Testis (tissue), 2 donors: ENCODE measurements around the gene PKIG.

Experiments used
- POLR2A ChIP-seq: fragments of 450-650 bp; IDR thresholded peaks from one replicate; pipeline ENCODE4 v1.6.1; 2017; ENCODE audit warnings: antibody characterized with exemption, mild to moderate bottlenecking, moderate library complexity
- TF ChIP-seq, protein P1 (sequence below), 3 experiments: fragments of 450-650 bp in 2 of 3; fragments of 200-600 bp in 1 of 3; sonication (generic) in 1 of 3; IDR thresholded peaks; one replicate each; pipeline ENCODE4 v1.5.1; 2016 to 2019; ENCODE audit warnings: antibody characterized with exemption in 3 of 3, mild to moderate bottlenecking in 2 of 3, moderate library complexity in 1 of 3

DNA sequence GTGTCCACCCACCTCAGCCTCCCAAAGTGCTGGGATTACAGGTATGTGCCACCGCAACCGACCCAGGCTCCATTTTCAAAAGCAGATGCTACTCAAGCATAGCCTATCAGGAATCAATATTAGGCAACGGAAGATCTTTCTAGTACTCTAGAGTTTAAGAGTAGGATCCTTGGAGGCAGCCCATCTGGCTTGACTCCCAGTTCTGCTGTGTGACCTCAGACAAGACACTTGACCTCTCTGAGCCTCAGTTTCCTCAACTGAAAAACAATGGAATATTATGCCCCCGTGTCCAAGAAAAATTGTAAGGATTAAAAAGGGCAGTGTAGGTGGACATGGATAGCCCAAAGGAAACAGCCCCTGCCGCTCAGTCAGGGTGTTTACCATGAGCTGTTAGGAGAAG lies 54.7 kb downstream of the PKIG start:
- TF ChIP-seq, protein P1, sequence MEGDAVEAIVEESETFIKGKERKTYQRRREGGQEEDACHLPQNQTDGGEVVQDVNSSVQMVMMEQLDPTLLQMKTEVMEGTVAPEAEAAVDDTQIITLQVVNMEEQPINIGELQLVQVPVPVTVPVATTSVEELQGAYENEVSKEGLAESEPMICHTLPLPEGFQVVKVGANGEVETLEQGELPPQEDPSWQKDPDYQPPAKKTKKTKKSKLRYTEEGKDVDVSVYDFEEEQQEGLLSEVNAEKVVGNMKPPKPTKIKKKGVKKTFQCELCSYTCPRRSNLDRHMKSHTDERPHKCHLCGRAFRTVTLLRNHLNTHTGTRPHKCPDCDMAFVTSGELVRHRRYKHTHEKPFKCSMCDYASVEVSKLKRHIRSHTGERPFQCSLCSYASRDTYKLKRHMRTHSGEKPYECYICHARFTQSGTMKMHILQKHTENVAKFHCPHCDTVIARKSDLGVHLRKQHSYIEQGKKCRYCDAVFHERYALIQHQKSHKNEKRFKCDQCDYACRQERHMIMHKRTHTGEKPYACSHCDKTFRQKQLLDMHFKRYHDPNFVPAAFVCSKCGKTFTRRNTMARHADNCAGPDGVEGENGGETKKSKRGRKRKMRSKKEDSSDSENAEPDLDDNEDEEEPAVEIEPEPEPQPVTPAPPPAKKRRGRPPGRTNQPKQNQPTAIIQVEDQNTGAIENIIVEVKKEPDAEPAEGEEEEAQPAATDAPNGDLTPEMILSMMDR (IDR thresholded peaks at IDR 0.05): no peak
- no peak for TF ChIP-seq POLR2A
